ENCODE data around the gene SEZ6L2. TPM values are rescaled to one million over a fixed set of nuclear protein-coding genes. Genes with fewer than 3 reads are reported as not detected.
A peak's percentile ranks its signal among the peaks of the same experiment; 100 is the strongest.

The SEZ6L2 gene
- total RNA-seq, 1 experiment from 2014 or later = 70.7 TPM

DNA sequence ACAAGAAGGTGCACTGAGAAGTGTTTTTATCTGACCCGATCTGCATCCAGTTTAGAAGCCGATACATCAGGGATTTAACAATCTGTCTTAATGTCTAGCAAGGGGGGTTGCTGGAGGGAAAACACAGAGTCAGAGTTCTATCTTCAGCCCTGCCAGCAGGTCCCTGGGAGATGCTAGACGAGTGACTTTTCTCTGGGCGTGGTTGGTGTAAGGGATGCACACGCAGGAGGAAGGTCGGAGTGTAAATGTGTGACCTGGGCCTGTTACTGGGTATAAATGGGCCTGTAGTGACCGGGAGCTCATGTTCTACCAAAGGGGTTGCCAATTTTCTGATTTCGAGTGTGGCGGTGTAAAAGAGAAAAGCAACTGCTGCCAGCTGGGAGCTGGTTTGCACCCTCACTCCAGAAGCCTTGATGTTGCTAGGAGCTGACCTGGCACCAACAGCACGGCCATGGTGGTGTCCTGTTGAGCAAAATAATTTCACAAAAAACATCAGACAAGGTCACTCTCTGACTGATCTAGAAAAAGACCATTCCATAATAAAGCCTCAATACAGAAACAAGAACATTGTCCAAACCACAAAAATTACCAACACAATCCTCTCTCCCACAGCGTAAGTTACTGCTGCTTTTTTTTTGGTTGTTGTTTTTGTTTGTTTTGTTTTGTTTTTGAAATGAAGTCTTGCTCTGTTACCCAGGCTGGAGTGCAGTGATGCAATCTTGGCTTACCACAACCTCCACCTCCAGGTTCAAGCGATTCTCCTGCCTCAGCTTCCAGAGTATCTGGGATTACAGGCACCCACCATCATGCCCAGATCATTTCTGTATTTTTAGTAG lies 27.9 kb upstream of the SEZ6L2 start:
- Histone ChIP-seq H3K4me1 (ENCODE audit: control insufficient read depth, insufficient read depth, low read length) (peaks cover 13% of the 10 kb centered on the region), H3K27me3 (ENCODE audit: control insufficient read depth, insufficient read depth, low read length) (no peaks in the 10 kb centered on the region), H3K9me3 (ENCODE audit: control insufficient read depth, insufficient read depth, low read depth, low read length) (no peaks in the 10 kb centered on the region), H3K27ac (ENCODE audit: low read length) (peak overlapping the region; percentile 97), H3K4me3 (ENCODE audit: low read depth in 2 of 2, low read length in 2 of 2) (peak overlapping the region; percentile 59 to 88), H3K36me3 (ENCODE audit: control insufficient read depth, insufficient read depth, low read length) (0 out of 2 replicates have a peak, but pooled peaks cover 4% of the 10 kb centered on the region)
- 0 out of 2 replicates have a peak, but pooled peaks have one; percentile 37 for TF ChIP-seq POLR2AphosphoS5 (IDR thresholded peaks at IDR 0.05; ENCODE audit: low read depth, low read length)
- TF ChIP-seq, protein P1, sequence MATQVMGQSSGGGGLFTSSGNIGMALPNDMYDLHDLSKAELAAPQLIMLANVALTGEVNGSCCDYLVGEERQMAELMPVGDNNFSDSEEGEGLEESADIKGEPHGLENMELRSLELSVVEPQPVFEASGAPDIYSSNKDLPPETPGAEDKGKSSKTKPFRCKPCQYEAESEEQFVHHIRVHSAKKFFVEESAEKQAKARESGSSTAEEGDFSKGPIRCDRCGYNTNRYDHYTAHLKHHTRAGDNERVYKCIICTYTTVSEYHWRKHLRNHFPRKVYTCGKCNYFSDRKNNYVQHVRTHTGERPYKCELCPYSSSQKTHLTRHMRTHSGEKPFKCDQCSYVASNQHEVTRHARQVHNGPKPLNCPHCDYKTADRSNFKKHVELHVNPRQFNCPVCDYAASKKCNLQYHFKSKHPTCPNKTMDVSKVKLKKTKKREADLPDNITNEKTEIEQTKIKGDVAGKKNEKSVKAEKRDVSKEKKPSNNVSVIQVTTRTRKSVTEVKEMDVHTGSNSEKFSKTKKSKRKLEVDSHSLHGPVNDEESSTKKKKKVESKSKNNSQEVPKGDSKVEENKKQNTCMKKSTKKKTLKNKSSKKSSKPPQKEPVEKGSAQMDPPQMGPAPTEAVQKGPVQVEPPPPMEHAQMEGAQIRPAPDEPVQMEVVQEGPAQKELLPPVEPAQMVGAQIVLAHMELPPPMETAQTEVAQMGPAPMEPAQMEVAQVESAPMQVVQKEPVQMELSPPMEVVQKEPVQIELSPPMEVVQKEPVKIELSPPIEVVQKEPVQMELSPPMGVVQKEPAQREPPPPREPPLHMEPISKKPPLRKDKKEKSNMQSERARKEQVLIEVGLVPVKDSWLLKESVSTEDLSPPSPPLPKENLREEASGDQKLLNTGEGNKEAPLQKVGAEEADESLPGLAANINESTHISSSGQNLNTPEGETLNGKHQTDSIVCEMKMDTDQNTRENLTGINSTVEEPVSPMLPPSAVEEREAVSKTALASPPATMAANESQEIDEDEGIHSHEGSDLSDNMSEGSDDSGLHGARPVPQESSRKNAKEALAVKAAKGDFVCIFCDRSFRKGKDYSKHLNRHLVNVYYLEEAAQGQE (IDR thresholded peaks at IDR 0.05; ENCODE audit: insufficient read depth in 1 of 2, low read depth in 2 of 2, low read length in 1 of 2) = no peak
- ChIA-PET CTCF (no interaction called here), POLR2A (interaction anchor here (0.7 to 1.5 kb wide), 4 partner anchors 13 to 48 kb away, joined by 3 to 10 read pairs (median 6); no protein-coding TSS in a partner anchor)
- DNase-seq (ENCODE audit: low read depth, low spot score) (no peak), ATAC-seq (no peak)
- in situ Hi-C loops (cut with HindIII; ENCODE audit: low pct_unique_long_range_greater_than_20kb, low sequenced_read_pairs) (no loop called here), intact Hi-C loops (cut with micrococcal nuclease; ENCODE audit: unreplicated experiment) (no loop called here)
- BruUV-seq (replicated peaks) = no TSS peak

DNA sequence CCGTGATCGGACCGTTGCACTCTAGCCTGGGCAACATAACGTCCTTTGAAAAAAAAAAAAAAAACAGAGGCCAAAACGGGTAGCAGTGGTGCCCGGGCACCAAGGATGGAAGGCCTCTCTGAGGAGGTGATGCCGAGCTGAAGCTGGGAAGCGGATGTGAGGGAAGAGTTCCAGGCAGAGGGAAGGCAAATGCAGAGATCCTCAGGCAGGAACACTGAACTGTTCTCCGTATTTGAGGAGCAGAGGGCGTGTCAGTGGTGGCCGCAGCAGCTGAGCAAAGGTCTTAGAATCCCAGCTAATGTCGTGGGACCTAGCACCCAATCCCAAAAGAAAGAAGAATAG lies 27.3 kb upstream of the SEZ6L2 start:
- H3K4me1 ChIP-seq (ENCODE audit: control insufficient read depth, insufficient read depth, low read length) = peaks cover 14% of the 10 kb centered on the region
- intact Hi-C loops (cut with micrococcal nuclease; ENCODE audit: unreplicated experiment) (no loop called here), in situ Hi-C loops (cut with HindIII; ENCODE audit: low pct_unique_long_range_greater_than_20kb, low sequenced_read_pairs) (no loop called here)
- DNase-seq (ENCODE audit: low read depth, low spot score) (no peak), ATAC-seq (peak; percentile 16; the same call in 1 of the 2 replicates)
- TF ChIP-seq POLR2AphosphoS5 (IDR thresholded peaks at IDR 0.05; ENCODE audit: low read depth, low read length) = no peak
- TF ChIP-seq SIN3A (IDR thresholded peaks at IDR 0.05; ENCODE audit: borderline replicate concordance, insufficient read depth, low read depth, low read length) = no peak
- TF ChIP-seq, protein P2, sequence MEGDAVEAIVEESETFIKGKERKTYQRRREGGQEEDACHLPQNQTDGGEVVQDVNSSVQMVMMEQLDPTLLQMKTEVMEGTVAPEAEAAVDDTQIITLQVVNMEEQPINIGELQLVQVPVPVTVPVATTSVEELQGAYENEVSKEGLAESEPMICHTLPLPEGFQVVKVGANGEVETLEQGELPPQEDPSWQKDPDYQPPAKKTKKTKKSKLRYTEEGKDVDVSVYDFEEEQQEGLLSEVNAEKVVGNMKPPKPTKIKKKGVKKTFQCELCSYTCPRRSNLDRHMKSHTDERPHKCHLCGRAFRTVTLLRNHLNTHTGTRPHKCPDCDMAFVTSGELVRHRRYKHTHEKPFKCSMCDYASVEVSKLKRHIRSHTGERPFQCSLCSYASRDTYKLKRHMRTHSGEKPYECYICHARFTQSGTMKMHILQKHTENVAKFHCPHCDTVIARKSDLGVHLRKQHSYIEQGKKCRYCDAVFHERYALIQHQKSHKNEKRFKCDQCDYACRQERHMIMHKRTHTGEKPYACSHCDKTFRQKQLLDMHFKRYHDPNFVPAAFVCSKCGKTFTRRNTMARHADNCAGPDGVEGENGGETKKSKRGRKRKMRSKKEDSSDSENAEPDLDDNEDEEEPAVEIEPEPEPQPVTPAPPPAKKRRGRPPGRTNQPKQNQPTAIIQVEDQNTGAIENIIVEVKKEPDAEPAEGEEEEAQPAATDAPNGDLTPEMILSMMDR (IDR thresholded peaks at IDR 0.05) = no peak
- no peak for TF ChIP-seq TCF7L2 (IDR thresholded peaks at IDR 0.05; ENCODE audit: low read depth, low read length)
- TF ChIP-seq, protein P1 (IDR thresholded peaks at IDR 0.05; ENCODE audit: insufficient read depth in 1 of 2, low read depth in 2 of 2, low read length in 1 of 2) = no peak
- no TSS peak for BruUV-seq (replicated peaks)
- H3K27me3 ChIP-seq (ENCODE audit: control insufficient read depth, insufficient read depth, low read length) = no peaks in the 10 kb centered on the region
- H3K27ac ChIP-seq (ENCODE audit: low read length) = peak overlapping the region; percentile 97
- ChIA-PET POLR2A (interaction anchor here (0.7 to 1.5 kb wide), 3 partner anchors 18 to 49 kb away, joined by 3 to 10 read pairs (median 8); no protein-coding TSS in a partner anchor), CTCF (interaction anchor here (0.7 kb wide), 1 partner anchor 91 kb away, joined by 6 read pairs; no protein-coding TSS in a partner anchor)
- no peaks in the 10 kb centered on the region for H3K9me3 ChIP-seq (ENCODE audit: control insufficient read depth, insufficient read depth, low read depth, low read length)
- peak overlapping the region; percentile 59 to 88 for H3K4me3 ChIP-seq (ENCODE audit: low read depth in 2 of 2, low read length in 2 of 2)
- 0 out of 2 replicates have a peak, but pooled peaks cover 5% of the 10 kb centered on the region for H3K36me3 ChIP-seq (ENCODE audit: control insufficient read depth, insufficient read depth, low read length)
